Tibial nerve (tissue), 4 donors: Measurements from ENCODE around the gene ENPP6. TPM values are rescaled to one million over a fixed set of nuclear protein-coding genes. Genes with fewer than 3 reads are reported as not detected.
A peak's percentile ranks its signal among the peaks of the same experiment; 100 is the strongest.

Experiments
- DNase-seq, 2 donors: peaks; one replicate each; pipeline ENCODE4 v3.0.0-alpha.2; 2019; ENCODE audit warnings: low spot score in 2 of 2
- H3K27ac ChIP-seq, 4 donors: fragments of 200-600 bp; sonication (generic) in 3 of 4; one replicate each; pipeline ENCODE4 v1.5.1; 2017 to 2019; ENCODE audit warnings: mild to moderate bottlenecking in 1 of 4
- H3K27me3 ChIP-seq, 2 donors: fragments of 200-600 bp; sonication (generic) in 1 of 2; one replicate each; pipeline versions ENCODE4 v1.5.1 to v1.6.0; 2017 to 2019
- H3K36me3 ChIP-seq, 3 donors: fragments of 200-600 bp; sonication (generic); one replicate each; pipeline ENCODE4 v1.5.1; 2018 to 2019
- H3K4me1 ChIP-seq, 4 donors: fragments of 200-600 bp; sonication (generic) in 3 of 4; one replicate each; pipeline ENCODE4 v1.5.1; 2017 to 2019
- H3K4me3 ChIP-seq, 4 donors: fragments of 200-600 bp; sonication (generic) in 3 of 4; one replicate each; pipeline ENCODE4 v1.5.1; 2017 to 2019; ENCODE audit warnings: mild to moderate bottlenecking in 1 of 4, moderate library complexity in 1 of 4
- H3K9me3 ChIP-seq, 4 donors: fragments of 200-600 bp; sonication (generic) in 3 of 4; one replicate each; pipeline ENCODE4 v1.5.1; 2017 to 2019
- EP300 ChIP-seq, 2 donors: sonication (generic); formaldehyde crosslinking; IDR thresholded peaks; one replicate each; pipeline ENCODE4 v1.6.1; 2017; ENCODE audit warnings: antibody characterized with exemption in 2 of 2, mild to moderate bottlenecking in 1 of 2
- POLR2A ChIP-seq, 2 donors: fragments of 450-650 bp; IDR thresholded peaks; one replicate each; pipeline ENCODE4 v1.6.1; 2017; ENCODE audit warnings: antibody characterized with exemption in 2 of 2, mild to moderate bottlenecking in 2 of 2, moderate library complexity in 2 of 2
- WGBS, 2 donors: methylation state at CpG; one replicate each; pipeline ENCODE4 v1.1.5; 2018; 5-methylcytosine and 5-hydroxymethylcytosine counted together
- total RNA-seq, 4 donors: library from RNA; depleted of rRNA; stranded (reverse); fragments of >200 nt; gene quantifications; one replicate each; pipeline ENCODE4 v1.1.0, GENCODE V29; 2016
- TF ChIP-seq, protein P1 (sequence below), 5 experiments: fragments of 200-600 bp in 3 of 5; fragments of 450-650 bp in 2 of 5; sonication (generic) in 3 of 5; IDR thresholded peaks; one replicate each; pipeline ENCODE4 v1.5.1; 2016 to 2019; ENCODE audit warnings: antibody characterized with exemption in 5 of 5, mild to moderate bottlenecking in 3 of 5, moderate library complexity in 2 of 5

The ENPP6 gene
- total RNA-seq, 4 donors from 2014 or later: 12.6 to 42.6 (median 30.3) TPM

DNA sequence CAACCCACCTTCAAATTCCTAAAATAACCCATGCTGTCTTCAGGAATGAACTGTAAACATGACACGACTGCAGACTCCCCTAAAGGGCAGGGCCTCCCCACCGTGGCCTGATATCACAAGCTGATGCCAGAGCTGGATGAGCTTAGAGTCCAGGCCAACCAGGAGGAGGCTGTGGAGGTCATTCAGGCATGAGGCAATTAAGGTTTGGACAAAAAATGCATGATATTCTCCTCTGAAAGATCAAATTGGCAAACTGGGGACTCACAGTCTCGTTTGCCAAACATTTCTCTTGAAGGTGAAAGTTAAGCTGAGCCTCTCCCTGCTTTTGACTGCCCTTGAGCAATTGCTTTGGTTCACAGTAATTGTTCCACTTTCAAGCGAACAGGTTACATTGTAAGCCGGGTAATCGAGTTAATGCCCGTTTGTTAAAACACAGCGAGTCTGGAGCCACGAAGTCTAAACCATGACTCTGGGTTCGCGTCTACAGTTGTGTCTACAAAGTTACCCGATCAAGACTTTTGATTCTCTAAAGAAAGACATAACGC, 105.6 kb downstream of the ENPP6 start:
- peaks cover 0 to 4% (median 0%) of the 10 kb centered on the region in 4 donors for H3K9me3 ChIP-seq
- no peaks in the 10 kb centered on the region for H3K36me3 ChIP-seq
- no peak overlapping the region for H3K27ac ChIP-seq
- no peak for DNase-seq
- no peak for TF ChIP-seq POLR2A (IDR thresholded peaks at IDR 0.05)
- TF ChIP-seq EP300 (IDR thresholded peaks at IDR 0.05): no peak
- no peaks in the 10 kb centered on the region for H3K27me3 ChIP-seq
- 73 to 74% methylated on average over 13 of the region's 13 CpGs for WGBS, 2 donors
- no peak overlapping the region for H3K4me3 ChIP-seq
- H3K4me1 ChIP-seq: no peaks in the 10 kb centered on the region

DNA sequence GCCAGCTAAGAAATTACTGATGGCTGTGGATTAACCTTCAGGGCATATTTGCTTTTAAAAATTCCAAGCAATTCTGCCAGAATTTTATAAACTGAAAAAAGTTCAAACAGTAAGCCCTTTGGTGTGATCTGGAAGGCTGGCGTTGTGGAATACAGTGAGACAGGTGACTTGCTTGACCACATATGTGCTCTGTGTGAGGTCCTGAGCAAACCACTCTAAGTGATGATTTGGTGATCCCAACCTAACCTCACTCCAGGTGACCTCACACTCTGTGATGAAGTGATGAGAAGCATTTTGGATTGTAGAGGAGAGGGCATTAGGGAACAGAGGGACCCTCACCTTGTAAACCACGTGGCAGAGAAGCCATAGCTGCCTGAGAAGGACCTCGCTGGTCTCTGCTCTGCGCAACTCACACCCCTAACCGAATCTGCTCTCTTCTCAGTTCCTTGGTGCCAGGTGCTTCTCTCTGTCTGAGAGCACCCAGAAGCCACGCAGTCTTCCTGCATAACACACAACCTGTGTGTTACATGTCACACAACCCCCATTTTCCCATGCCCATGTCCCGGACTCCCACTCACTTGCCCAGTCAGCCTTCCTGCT, 106.3 kb downstream of the ENPP6 start:
- 69 to 93% methylated on average over 7 of the region's 7 CpGs for WGBS, 2 donors
- H3K36me3 ChIP-seq: no peaks in the 10 kb centered on the region
- no peaks in the 10 kb centered on the region for H3K4me1 ChIP-seq
- TF ChIP-seq EP300 (IDR thresholded peaks at IDR 0.05): no peak
- TF ChIP-seq POLR2A (IDR thresholded peaks at IDR 0.05): no peak
- TF ChIP-seq, protein P1, sequence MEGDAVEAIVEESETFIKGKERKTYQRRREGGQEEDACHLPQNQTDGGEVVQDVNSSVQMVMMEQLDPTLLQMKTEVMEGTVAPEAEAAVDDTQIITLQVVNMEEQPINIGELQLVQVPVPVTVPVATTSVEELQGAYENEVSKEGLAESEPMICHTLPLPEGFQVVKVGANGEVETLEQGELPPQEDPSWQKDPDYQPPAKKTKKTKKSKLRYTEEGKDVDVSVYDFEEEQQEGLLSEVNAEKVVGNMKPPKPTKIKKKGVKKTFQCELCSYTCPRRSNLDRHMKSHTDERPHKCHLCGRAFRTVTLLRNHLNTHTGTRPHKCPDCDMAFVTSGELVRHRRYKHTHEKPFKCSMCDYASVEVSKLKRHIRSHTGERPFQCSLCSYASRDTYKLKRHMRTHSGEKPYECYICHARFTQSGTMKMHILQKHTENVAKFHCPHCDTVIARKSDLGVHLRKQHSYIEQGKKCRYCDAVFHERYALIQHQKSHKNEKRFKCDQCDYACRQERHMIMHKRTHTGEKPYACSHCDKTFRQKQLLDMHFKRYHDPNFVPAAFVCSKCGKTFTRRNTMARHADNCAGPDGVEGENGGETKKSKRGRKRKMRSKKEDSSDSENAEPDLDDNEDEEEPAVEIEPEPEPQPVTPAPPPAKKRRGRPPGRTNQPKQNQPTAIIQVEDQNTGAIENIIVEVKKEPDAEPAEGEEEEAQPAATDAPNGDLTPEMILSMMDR (IDR thresholded peaks at IDR 0.05): no peak
- H3K27ac ChIP-seq: no peak overlapping the region
- no peak overlapping the region for H3K4me3 ChIP-seq
- H3K27me3 ChIP-seq: no peaks in the 10 kb centered on the region
- H3K9me3 ChIP-seq: peaks cover 0 to 4% (median 0%) of the 10 kb centered on the region in 4 donors
- no peak for DNase-seq

DNA sequence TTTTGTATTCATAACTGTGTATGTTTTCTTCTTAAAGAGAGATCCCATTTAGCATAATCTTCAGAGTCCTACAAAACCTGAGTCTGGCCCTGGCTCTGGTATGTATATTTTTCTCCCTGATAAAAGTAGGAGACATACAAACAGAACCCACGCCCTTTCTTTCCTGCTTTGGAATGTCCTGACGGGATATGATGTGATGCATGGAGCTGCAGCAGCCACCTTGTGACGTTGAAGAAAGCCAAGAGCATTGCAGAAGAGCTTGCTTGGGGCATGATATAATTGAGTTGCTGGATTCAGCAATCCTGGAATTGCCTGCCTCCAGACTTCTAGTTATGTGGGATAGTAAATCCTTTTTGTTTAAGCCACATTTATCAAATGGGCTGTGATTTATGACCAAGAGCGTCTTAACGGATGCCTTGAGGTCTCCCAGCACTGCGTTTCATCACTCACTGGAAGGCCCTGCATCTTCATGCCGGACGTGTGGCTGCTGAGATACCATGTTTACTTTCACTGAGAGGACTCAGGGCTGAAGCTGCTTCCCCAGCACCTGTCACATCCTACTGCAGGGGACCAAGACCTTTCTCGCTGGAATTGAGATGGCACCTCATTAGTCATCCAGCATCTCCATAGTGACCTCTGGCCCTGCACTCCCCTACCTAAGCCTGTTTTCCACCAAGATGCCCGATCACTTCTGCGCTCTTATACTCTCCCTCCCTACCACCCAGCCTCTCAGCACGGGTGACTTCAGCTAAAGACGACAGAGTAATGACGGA, 107.0 kb downstream of the ENPP6 start:
- no peaks in the 10 kb centered on the region for H3K36me3 ChIP-seq
- no peaks in the 10 kb centered on the region for H3K27me3 ChIP-seq
- DNase-seq: no peak
- no peaks in the 10 kb centered on the region for H3K4me1 ChIP-seq
- TF ChIP-seq EP300 (IDR thresholded peaks at IDR 0.05): no peak
- TF ChIP-seq POLR2A (IDR thresholded peaks at IDR 0.05): no peak
- TF ChIP-seq, protein P1 (IDR thresholded peaks at IDR 0.05): no peak
- WGBS, 2 donors: 88 to 89% methylated on average over 14 of the region's 14 CpGs
- H3K4me3 ChIP-seq: no peak overlapping the region
- H3K27ac ChIP-seq: no peak overlapping the region
- H3K9me3 ChIP-seq: peaks cover 0 to 4% (median 0%) of the 10 kb centered on the region in 4 donors

DNA sequence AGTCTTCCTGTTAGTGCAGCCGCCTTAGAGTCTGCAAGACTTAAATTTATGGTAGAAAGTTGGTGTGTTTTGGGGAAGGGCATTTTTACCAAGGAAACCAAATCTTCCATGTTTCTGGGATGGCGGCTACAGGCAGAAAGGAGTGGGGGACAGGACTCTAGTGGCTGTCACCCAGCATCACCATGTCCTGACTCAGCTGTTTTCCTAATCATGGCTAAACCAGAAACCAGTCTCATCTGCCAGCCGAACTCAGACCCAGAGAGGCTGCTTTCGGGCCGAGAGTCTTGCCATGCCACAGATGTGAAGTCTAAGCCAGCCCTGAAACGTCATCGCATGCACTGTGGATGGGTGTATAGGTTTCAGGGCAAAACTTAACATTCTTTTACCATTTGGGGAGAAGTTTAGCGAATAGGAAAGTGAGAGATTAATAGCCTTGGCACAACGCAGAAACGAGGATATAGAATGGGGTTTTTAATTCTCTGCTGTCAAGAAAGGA, 109.6 kb downstream of the ENPP6 start:
- DNase-seq: no peak
- Histone ChIP-seq H3K27me3 (no peaks in the 10 kb centered on the region), H3K9me3 (peaks cover 0 to 4% (median 0%) of the 10 kb centered on the region in 4 donors), H3K4me3 (no peak overlapping the region), H3K36me3 (no peaks in the 10 kb centered on the region), H3K4me1 (no peaks in the 10 kb centered on the region), H3K27ac (no peak overlapping the region)
- WGBS, 2 donors: 52 to 63% methylated on average over 10 of the region's 10 CpGs
- TF ChIP-seq EP300 (IDR thresholded peaks at IDR 0.05): no peak
- TF ChIP-seq, protein P1 (IDR thresholded peaks at IDR 0.05): no peak
- TF ChIP-seq POLR2A (IDR thresholded peaks at IDR 0.05): no peak

DNA sequence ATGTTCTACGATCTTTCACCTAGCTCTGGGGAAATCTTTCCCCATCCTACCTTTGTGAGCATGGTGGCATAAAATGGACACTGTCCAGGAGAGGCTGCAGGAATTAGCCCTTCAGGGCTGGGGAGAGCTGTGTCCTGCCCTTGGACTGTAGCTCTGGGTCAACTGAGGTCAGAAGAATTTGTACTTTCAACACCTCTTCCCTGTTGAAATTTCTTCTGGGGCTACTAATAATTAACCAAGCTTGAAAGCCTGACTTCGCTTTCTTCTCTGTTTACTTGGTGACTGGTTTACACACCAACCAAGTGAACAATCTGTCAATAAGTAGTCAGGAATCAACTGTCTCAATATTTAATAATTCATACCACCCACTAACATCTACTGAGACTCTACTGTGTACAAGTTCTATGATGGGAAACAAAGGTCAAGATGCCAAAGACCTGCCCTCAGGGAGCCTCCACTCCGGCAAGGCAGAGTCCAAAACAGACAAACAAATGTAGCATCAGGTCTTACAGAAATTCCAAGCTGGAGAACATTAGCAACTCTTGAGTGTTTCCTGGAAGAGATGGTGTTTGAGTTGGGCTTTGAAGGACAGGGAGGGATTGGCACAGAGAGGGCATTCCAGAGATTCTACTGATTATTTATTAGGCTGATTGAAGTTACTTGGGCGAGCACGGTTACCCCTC, 113.1 kb downstream of the ENPP6 start:
- WGBS, 2 donors: 60 to 62% methylated on average over 5 of the region's 5 CpGs

More for the DNA sequence above, 113.1 kb downstream of the ENPP6 start:
- Histone ChIP-seq H3K4me3 (no peak overlapping the region), H3K4me1 (no peaks in the 10 kb centered on the region), H3K27me3 (no peaks in the 10 kb centered on the region), H3K9me3 (no peaks in the 10 kb centered on the region), H3K27ac (peak overlapping the region in 1 of 4 donors; percentile 29), H3K36me3 (no peaks in the 10 kb centered on the region)
- TF ChIP-seq, protein P1 (IDR thresholded peaks at IDR 0.05): no peak
- peak in 1 of 2 donors; percentile 16 for TF ChIP-seq EP300 (IDR thresholded peaks at IDR 0.05)
- no peak for DNase-seq
